Gastrocnemius medialis (tissue), 4 donors: ENCODE data around the gene CYP4F22. TPM values are rescaled to one million over a fixed set of nuclear protein-coding genes. Genes with fewer than 3 reads are reported as not detected.

Experiments used
- ATAC-seq, 2 donors: fragments of 150-250 bp; one replicate each; pipeline ENCODE4 v1.9.1; 2016
- DNase-seq, 2 donors: peaks; one replicate each; pipeline ENCODE4 v3.0.0-alpha.2; 2019
- H3K27ac ChIP-seq, 4 donors: fragments of 200-600 bp; sonication (generic); 1 replicate in 1 of 4; 2 replicates in 3 of 4; pipeline ENCODE4 v1.5.1; 2016 to 2018; ENCODE audit warnings: mild to moderate bottlenecking in 2 of 4, moderate library complexity in 1 of 4
- H3K27me3 ChIP-seq, 3 donors: fragments of 200-600 bp; sonication (generic) in 2 of 3; 1 replicate in 1 of 3; 2 replicates in 2 of 3; pipeline versions ENCODE4 v1.5.1 to v1.6.0; 2016 to 2019; ENCODE audit warnings: mild to moderate bottlenecking in 1 of 3, moderate library complexity in 1 of 3
- H3K36me3 ChIP-seq, 2 donors: fragments of 200-600 bp; sonication (generic) in 1 of 2; one replicate each; pipeline ENCODE4 v1.5.1; 2017 to 2018
- H3K4me1 ChIP-seq, 2 donors: fragments of 200-600 bp; sonication (generic) in 1 of 2; one replicate each; pipeline ENCODE4 v1.5.1; 2016 to 2017; ENCODE audit warnings: mild to moderate bottlenecking in 2 of 2
- H3K4me3 ChIP-seq, 4 donors: fragments of 200-600 bp; sonication (generic) in 3 of 4; 1 replicate in 1 of 4; 2 replicates in 3 of 4; pipeline ENCODE4 v1.5.1; 2016 to 2019; ENCODE audit warnings: mild to moderate bottlenecking in 2 of 4
- H3K9me3 ChIP-seq, 3 donors: fragments of 200-600 bp; sonication (generic) in 2 of 3; 1 replicate in 1 of 3; 2 replicates in 2 of 3; pipeline ENCODE4 v1.5.1; 2016 to 2019
- CTCF ChIP-seq, 5 experiments: fragments of 450-650 bp in 3 of 5; fragments of 200-600 bp in 2 of 5; sonication (generic) in 2 of 5; IDR thresholded peaks in 4 of 5; conservative IDR thresholded peaks in 1 of 5; 1 replicate in 4 of 5; 2 replicates in 1 of 5; pipeline ENCODE4 v1.5.1; 2016 to 2019; ENCODE audit warnings: antibody characterized with exemption in 5 of 5, mild to moderate bottlenecking in 3 of 5, moderate library complexity in 3 of 5
- POLR2A ChIP-seq, 2 donors: fragments of 450-650 bp; IDR thresholded peaks; one replicate each; pipeline ENCODE4 v1.6.1; 2017; ENCODE audit warnings: antibody characterized with exemption in 2 of 2, mild to moderate bottlenecking in 2 of 2, moderate library complexity in 2 of 2
- in situ Hi-C, 4 donors: fragments of 200-750 bp; cut with MboI; loops; one replicate each; pipeline versions ENCODE4 v1.15.0 to v1.8.0; 2017; ENCODE audit warnings: low sequenced_read_pairs in 4 of 4
- intact Hi-C: fragments of 100-400 bp; cut with DNase I; formaldehyde crosslinking; loops from one replicate; pipeline ENCODE4 v1.15.1; 2023; ENCODE audit warnings: low total_unique reads
- total RNA-seq, 4 donors: library from RNA; depleted of rRNA; stranded (reverse); fragments of >200 nt; gene quantifications; one replicate each; pipeline versions ENCODE4 v1.1.0 to v1.2.3, GENCODE V29; 2016

CYP4F22 gene
- total RNA-seq, 4 donors from 2014 or later: 0.24 to 0.29 (median 0.25) TPM; not detected in 1

GRCh38 chr19:15555759-15556633 is 47.7 kb downstream of the CYP4F22 start:
- no peaks in the 10 kb centered on the region for H3K36me3 ChIP-seq
- peaks cover 12 to 25% (median 17%) of the 10 kb centered on the region in 3 donors for H3K27me3 ChIP-seq
- TF ChIP-seq CTCF (IDR thresholded peaks at IDR 0.05 in 4 of 5, conservative IDR thresholded peaks at IDR 0.05 in 1 of 5): peak; percentile 56 to 82 (median 74)
- TF ChIP-seq POLR2A (IDR thresholded peaks at IDR 0.05): peak in 1 of 2 donors; percentile 37
- in situ Hi-C loops: loop anchor here (5.0 to 25.0 kb wide), 12 partner anchors 81 to 471 kb away; partner anchors contain the start of genes AKAP8 (in 2 of the 4), OR1I1 (in 2 of the 4), RASAL3 (in 2 of the 4) and PGLYRP2 (in 1 of the 4)
- no peaks in the 10 kb centered on the region for H3K9me3 ChIP-seq
- H3K4me1 ChIP-seq: peaks cover 4 to 12% of the 10 kb centered on the region in 2 donors
- ATAC-seq (peak; percentile 87), DNase-seq (peak; percentile 76 to 80)
- H3K27ac ChIP-seq: peak overlapping the region in 3 of 4 donors; percentile 19 to 34 (median 25)
- peak overlapping the region; percentile 27 to 46 (median 40) for H3K4me3 ChIP-seq
- intact Hi-C loops: loop anchor here (1.0 to 5.0 kb wide), 3 partner anchors 179 to 464 kb away; partner anchors contain the start of gene AKAP8

GRCh38 chr19:15556634-15557181 is 48.4 kb downstream of the CYP4F22 start:
- intact Hi-C loops (loop anchor here (1.0 to 5.0 kb wide), 3 partner anchors 179 to 464 kb away; partner anchors contain the start of gene AKAP8), in situ Hi-C loops (loop anchor here (5.0 to 25.0 kb wide), 12 partner anchors 82 to 472 kb away; partner anchors contain the start of genes AKAP8 (in 2 of the 4), OR1I1 (in 2 of the 4), RASAL3 (in 2 of the 4) and PGLYRP2 (in 1 of the 4))
- Histone ChIP-seq H3K27me3 (peaks cover 5 to 19% (median 12%) of the 10 kb centered on the region in 3 donors), H3K4me3 (no peak overlapping the region), H3K9me3 (no peaks in the 10 kb centered on the region), H3K4me1 (peaks cover 4 to 12% of the 10 kb centered on the region in 2 donors), H3K27ac (no peak overlapping the region), H3K36me3 (no peaks in the 10 kb centered on the region)
- TF ChIP-seq POLR2A (IDR thresholded peaks at IDR 0.05): no peak
- TF ChIP-seq CTCF (IDR thresholded peaks at IDR 0.05 in 4 of 5, conservative IDR thresholded peaks at IDR 0.05 in 1 of 5): no peak
- peak in 1 of 2 donors; percentile 5 for ATAC-seq
- DNase-seq: no peak

- TF ChIP-seq CTCF (IDR thresholded peaks at IDR 0.05 in 4 of 5, conservative IDR thresholded peaks at IDR 0.05 in 1 of 5): no peak
- H3K4me3 ChIP-seq: no peak overlapping the region
- H3K4me1 ChIP-seq: peaks cover 4 to 12% of the 10 kb centered on the region in 2 donors
- H3K36me3 ChIP-seq: no peaks in the 10 kb centered on the region
- no peak overlapping the region for H3K27ac ChIP-seq
- DNase-seq: no peak
- H3K27me3 ChIP-seq: peaks cover 0 to 19% (median 11%) of the 10 kb centered on the region in 3 donors
- intact Hi-C loops (loop anchor here (5.0 kb wide), 2 partner anchors 180 to 465 kb away; partner anchors contain the start of gene AKAP8), in situ Hi-C loops (loop anchor here (5.0 to 25.0 kb wide), 12 partner anchors 82 to 472 kb away; partner anchors contain the start of genes AKAP8 (in 2 of the 4), OR1I1 (in 2 of the 4), RASAL3 (in 2 of the 4) and PGLYRP2 (in 1 of the 4))
- no peak for ATAC-seq
- H3K9me3 ChIP-seq: no peaks in the 10 kb centered on the region
Observed at GRCh38 chr19:15557223-15557622, 48.9 kb downstream of the CYP4F22 start.

GRCh38 chr19:15562145-15562544 is 53.8 kb downstream of the CYP4F22 start:
- no peak overlapping the region for H3K4me3 ChIP-seq
- in situ Hi-C loops: loop anchor here (25.0 kb wide), 4 partner anchors 100 to 475 kb away; partner anchors contain the start of genes AKAP8 (in 2 of the 4), OR1I1 (in 1 of the 4) and RASAL3 (in 1 of the 4)

More at GRCh38 chr19:15562145-15562544, 53.8 kb downstream of the CYP4F22 start:
- Histone ChIP-seq H3K4me1 (no peaks in the 10 kb centered on the region), H3K27ac (no peak overlapping the region), H3K9me3 (no peaks in the 10 kb centered on the region), H3K27me3 (peaks cover 0 to 6% (median 3%) of the 10 kb centered on the region in 3 donors), H3K36me3 (no peaks in the 10 kb centered on the region)
- TF ChIP-seq CTCF (IDR thresholded peaks at IDR 0.05 in 4 of 5, conservative IDR thresholded peaks at IDR 0.05 in 1 of 5) (no peak), POLR2A (IDR thresholded peaks at IDR 0.05) (no peak)
- DNase-seq (no peak), ATAC-seq (no peak)
- intact Hi-C loops: no loop called here
